ENCODE measurements around the gene CTAGE8. TPM values are rescaled to one million over a fixed set of nuclear protein-coding genes. Genes with fewer than 3 reads are reported as not detected.
A peak's percentile ranks its signal among the peaks of the same experiment; 100 is the strongest.
"Not testable (repeated sequence)": the region's sequence is repeated elsewhere in the genome, so short reads cannot be mapped to it uniquely, and the experiment has no call there.

CTAGE8 gene
- under 1 TPM; 0.25 to 0.85 TPM for total RNA-seq

DNA sequence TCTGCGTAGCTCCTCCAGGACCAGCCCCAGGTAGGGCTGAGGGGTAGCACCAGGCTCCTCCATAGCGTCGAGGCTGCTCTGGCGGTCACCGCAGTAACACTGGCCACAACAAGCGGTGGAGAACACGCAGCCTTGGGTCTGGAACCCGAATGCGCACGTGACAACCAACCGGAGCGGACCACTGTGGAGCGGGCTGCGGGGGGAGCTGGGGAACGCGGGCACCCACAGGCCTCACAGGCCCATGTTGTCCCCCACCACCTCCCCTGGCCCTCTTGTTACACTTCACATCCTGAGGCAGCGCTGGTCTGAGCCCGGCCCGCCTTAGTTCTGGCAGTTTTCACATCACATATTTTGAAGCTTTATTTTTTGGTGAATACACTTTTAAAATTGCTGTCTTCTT is at the start of gene CTAGE8:
Gene CTAGE8, minus strand, starts transcription at position 101 of the 400 bp plus-strand sequence. Its CDS starts 38 bp downstream, at position 63.
- POLR2A ChIA-PET; H3K27me3 Mint-ChIP-seq; ATAC-seq; H3K9me3 Mint-ChIP-seq; H3K4me1 Mint-ChIP-seq (ENCODE audit: low read depth); H3K36me3 Mint-ChIP-seq (ENCODE audit: low read depth); H3K27ac Mint-ChIP-seq; DNase-seq; H3K4me3 Mint-ChIP-seq; CTCF ChIA-PET; intact Hi-C loops (cut with micrococcal nuclease): not testable (repeated sequence)

DNA sequence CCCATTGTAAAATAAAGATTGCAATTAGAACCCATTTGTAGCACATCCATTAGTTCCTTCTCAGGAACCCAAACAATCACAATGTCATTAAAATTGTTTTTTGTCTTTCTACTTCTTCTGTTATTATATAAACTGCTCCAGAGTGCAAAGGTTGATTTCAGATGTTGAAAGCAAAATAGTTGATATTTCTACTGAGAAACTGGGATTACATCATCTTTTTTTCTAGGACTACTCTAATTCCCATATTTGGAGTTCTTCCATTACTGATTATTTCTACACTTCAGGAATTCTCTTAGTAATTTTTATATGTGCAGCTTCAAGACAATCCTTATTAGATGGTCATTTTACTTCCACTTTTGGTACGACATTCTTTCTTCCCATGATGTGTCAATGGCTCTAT is 48.4 kb upstream of the CTAGE8 start:
- H3K27me3 Mint-ChIP-seq; H3K4me3 Mint-ChIP-seq; H3K4me1 Mint-ChIP-seq (ENCODE audit: low read depth); H3K36me3 Mint-ChIP-seq (ENCODE audit: low read depth); DNase-seq; ATAC-seq; CTCF ChIA-PET; POLR2A ChIA-PET; H3K27ac Mint-ChIP-seq; intact Hi-C loops (cut with micrococcal nuclease); H3K9me3 Mint-ChIP-seq: not testable (repeated sequence)

- intact Hi-C loops (cut with micrococcal nuclease); CTCF ChIA-PET; H3K9me3 Mint-ChIP-seq; H3K27me3 Mint-ChIP-seq; H3K4me1 Mint-ChIP-seq (ENCODE audit: low read depth); DNase-seq; H3K4me3 Mint-ChIP-seq; POLR2A ChIA-PET; H3K36me3 Mint-ChIP-seq (ENCODE audit: low read depth); ATAC-seq; H3K27ac Mint-ChIP-seq: not testable (repeated sequence)
These were observed 42.9 kb upstream of the CTAGE8 start, which contains the start of gene OR2A1 for GRCh38 chr7:144311872-144312469. TSS of gene OR2A1 (plus strand) at chr7:144312419. CDS start at chr7:144318125, 5,706 bp downstream.

DNA sequence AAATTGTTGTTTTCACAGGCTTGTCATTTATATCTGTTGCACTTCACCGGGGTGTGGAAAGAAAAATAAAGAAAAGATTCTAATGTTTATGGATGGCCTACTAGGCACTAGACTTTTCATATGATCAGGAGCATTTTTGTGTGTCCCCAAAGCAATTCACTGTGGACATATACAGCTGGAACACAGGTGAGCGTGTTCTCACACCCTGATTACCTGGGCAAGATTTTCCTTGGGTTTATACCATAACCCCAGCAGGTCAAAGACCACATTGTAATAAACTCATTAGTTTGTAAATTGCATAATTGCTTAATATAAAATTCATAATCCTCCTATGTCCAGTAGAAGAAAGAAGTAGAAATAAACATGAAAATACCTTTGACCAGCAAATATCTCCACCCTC is 42.1 kb upstream of the CTAGE8 start:
- H3K4me3 Mint-ChIP-seq; H3K36me3 Mint-ChIP-seq (ENCODE audit: low read depth); H3K27ac Mint-ChIP-seq; ATAC-seq; H3K27me3 Mint-ChIP-seq; DNase-seq; H3K9me3 Mint-ChIP-seq; H3K4me1 Mint-ChIP-seq (ENCODE audit: low read depth); intact Hi-C loops (cut with micrococcal nuclease); POLR2A ChIA-PET; CTCF ChIA-PET: not testable (repeated sequence)

DNA sequence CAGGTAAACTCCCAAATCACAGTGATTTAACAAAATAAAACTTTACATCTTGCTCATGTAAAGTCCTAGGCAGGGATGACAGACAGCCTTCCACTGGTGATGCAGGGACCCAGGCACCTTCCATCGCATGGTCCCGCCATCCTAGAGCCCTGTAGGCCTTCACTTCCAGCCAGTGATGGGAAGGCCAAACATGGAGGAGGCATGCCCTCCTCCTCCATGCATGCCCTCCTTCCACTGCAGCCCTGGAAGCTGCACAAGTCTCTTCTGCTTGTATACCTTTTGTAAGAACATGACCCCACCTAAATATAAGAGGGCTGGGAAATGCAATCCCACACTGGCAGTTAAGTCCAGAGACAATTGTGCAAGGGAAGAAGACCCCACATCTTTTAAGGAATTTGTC is 40.6 kb upstream of the CTAGE8 start:
- DNase-seq; ATAC-seq; H3K9me3 Mint-ChIP-seq; H3K4me3 Mint-ChIP-seq; intact Hi-C loops (cut with micrococcal nuclease); H3K4me1 Mint-ChIP-seq (ENCODE audit: low read depth); H3K27ac Mint-ChIP-seq; H3K27me3 Mint-ChIP-seq; CTCF ChIA-PET; H3K36me3 Mint-ChIP-seq (ENCODE audit: low read depth); POLR2A ChIA-PET: not testable (repeated sequence)

DNA sequence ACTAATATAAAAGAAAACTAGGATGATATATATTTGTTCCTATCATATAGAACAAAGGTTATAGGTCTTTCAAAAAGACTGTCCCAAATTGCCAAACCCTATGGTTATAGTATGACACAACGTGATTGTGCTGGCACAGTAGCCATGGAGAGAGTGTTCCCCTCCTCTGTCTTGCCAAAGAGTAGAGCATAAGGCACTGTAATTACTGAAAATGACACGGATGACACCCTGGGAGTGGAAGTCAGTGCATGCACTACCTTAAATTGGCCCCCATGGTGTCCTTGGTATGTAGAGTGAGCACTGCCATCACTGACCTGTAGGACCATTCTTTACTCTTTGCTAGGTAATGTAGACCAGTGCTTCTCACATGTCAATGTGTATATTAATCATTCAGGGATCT is 36.1 kb upstream of the CTAGE8 start:
- H3K27me3 Mint-ChIP-seq; DNase-seq; intact Hi-C loops (cut with micrococcal nuclease); CTCF ChIA-PET; H3K4me3 Mint-ChIP-seq; H3K36me3 Mint-ChIP-seq (ENCODE audit: low read depth); H3K9me3 Mint-ChIP-seq; H3K4me1 Mint-ChIP-seq (ENCODE audit: low read depth); H3K27ac Mint-ChIP-seq; POLR2A ChIA-PET; ATAC-seq: not testable (repeated sequence)

DNA sequence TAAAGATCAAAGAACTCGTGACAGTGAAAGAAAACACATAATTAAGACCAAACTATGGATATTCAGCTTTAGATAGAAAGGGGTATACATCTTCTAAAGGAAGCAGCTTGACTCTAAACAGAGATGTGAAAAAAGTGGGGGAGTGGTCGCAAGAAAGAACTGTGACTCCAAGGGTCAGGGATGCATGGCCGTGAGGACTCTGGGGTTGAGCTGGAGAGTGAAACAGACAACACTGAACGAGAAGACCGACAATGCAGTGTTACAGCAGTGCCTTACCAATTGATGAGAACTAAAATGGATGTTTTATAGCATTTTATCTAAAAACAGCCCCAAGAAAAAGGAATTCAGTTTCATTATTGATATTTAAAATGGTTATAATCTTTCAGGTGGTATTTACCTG is 34.5 kb upstream of the CTAGE8 start:
- H3K36me3 Mint-ChIP-seq (ENCODE audit: low read depth); CTCF ChIA-PET; ATAC-seq; POLR2A ChIA-PET; H3K4me1 Mint-ChIP-seq (ENCODE audit: low read depth); H3K27ac Mint-ChIP-seq; H3K9me3 Mint-ChIP-seq; DNase-seq; H3K27me3 Mint-ChIP-seq; H3K4me3 Mint-ChIP-seq; intact Hi-C loops (cut with micrococcal nuclease): not testable (repeated sequence)

DNA sequence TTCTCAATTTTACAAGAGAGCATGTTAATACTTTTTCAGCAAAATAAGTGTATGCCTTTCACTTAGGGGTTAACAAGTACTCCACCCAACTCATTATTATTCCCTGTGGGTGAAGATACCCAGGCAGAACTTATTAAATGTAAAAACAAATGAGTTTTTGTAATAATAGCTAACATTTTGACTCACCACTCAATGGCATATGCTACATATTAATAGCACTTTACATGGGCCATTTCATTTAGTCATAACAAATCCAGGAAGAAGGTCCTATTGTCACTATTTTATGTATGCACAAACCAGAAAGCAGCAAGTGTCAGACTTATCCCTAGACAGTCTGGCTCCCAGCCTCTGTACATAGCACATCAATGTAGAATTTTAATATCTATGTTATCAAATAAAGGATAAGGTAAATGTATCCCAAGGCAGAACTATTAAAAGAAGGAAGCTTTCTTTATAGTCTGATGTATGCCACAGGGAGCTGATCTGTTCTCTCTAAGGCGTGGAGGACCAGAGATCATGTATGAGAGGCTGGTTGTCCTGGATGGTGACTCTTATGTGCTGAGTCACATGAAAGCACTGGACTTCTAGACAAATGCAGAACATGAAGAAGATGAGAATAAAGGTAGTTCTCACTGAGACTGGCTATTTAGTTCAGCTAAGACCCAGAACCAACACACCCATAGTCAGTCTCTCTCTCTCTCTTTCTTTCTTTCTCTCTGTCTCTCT is 33.7 kb upstream of the CTAGE8 start:
- H3K4me3 Mint-ChIP-seq; intact Hi-C loops (cut with micrococcal nuclease); H3K36me3 Mint-ChIP-seq (ENCODE audit: low read depth); DNase-seq; H3K9me3 Mint-ChIP-seq; H3K4me1 Mint-ChIP-seq (ENCODE audit: low read depth); H3K27ac Mint-ChIP-seq; CTCF ChIA-PET; H3K27me3 Mint-ChIP-seq; POLR2A ChIA-PET; ATAC-seq: not testable (repeated sequence)

DNA sequence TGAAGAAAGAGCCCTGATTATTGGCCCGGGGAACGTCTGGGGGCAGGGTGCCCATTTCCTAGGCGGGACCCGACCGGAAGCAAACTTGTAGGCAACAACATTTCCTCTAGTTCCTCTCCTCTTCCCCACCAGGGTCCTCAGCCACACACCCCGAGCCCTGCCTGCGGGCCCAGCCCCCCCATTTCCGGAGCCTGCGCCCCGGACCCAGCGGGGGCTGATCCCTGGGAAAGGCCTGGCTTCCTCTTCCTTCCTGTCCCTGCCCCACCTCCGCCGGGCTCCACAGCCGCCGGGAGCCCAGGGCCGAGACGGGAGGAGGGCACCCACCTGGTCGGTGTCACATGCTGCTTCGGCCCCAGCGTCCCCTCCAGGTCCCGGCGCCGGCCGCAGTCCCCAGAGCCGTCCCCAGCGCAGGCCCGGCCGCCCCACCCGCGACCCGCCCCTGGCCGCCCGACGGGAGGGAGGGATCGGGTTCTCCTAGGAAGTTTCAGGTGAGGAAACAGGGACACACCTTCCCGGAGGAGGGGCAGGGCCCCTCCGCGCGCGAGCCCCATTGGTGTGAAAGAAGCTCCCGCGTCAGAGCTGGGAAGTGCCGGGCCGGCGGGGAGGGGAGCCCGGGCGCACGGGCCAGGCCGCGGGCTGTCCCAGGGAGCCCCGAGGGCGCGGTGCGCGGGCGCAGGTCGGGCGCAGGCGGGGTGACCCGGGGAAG is 24.9 kb upstream of the CTAGE8 start:
- H3K27ac Mint-ChIP-seq; H3K4me3 Mint-ChIP-seq; CTCF ChIA-PET; H3K27me3 Mint-ChIP-seq; intact Hi-C loops (cut with micrococcal nuclease); DNase-seq; H3K9me3 Mint-ChIP-seq; H3K4me1 Mint-ChIP-seq (ENCODE audit: low read depth); POLR2A ChIA-PET; H3K36me3 Mint-ChIP-seq (ENCODE audit: low read depth): not testable (repeated sequence)
- peak; percentile 77 for ATAC-seq

- ATAC-seq; POLR2A ChIA-PET; H3K4me1 Mint-ChIP-seq (ENCODE audit: low read depth); H3K4me3 Mint-ChIP-seq; H3K27ac Mint-ChIP-seq; intact Hi-C loops (cut with micrococcal nuclease); H3K27me3 Mint-ChIP-seq; H3K36me3 Mint-ChIP-seq (ENCODE audit: low read depth); H3K9me3 Mint-ChIP-seq; DNase-seq; CTCF ChIA-PET: not testable (repeated sequence)
These were observed 23.5 kb upstream of the CTAGE8 start for GRCh38 chr7:144292384-144293161.

DNA sequence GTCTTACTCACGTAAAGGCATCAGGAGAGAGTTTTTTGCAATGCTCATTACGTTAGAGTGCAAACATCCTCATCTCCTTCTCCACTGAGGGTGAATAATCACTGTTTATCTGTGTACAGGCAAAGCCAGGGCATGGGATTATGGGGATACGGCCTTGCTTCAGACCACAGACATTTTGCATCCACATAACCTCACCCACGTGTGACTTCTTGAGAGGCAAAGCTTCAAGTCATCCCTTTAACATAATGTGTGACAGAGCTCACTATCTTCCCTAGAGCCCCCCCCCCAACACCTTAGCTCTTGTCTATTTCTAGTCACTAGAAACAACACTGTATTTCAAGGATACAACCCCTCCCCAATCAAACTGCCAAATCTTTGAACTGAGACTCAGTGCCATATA is 22.5 kb upstream of the CTAGE8 start:
- H3K4me3 Mint-ChIP-seq; H3K9me3 Mint-ChIP-seq; H3K4me1 Mint-ChIP-seq (ENCODE audit: low read depth); H3K27me3 Mint-ChIP-seq; CTCF ChIA-PET; intact Hi-C loops (cut with micrococcal nuclease); H3K27ac Mint-ChIP-seq; ATAC-seq; H3K36me3 Mint-ChIP-seq (ENCODE audit: low read depth); POLR2A ChIA-PET: not testable (repeated sequence)
- peak; percentile 2 for DNase-seq

Measured in activated CD8-positive, alpha-beta T cell treated with anti-CD3 and anti-CD28 coated beads for 36 hours (primary cell).